AG04449 (cell line): Measurements from ENCODE around the gene ILF2.

ENCODE experiments used
- CTCF ChIA-PET: fragments of 350-600 bp; formaldehyde crosslinking; extraction: SDS; loops from one replicate; lab custom pipeline; 2021; ENCODE audit warnings: antibody characterized with exemption; lab: Yijun Ruan, JAX
- POLR2A ChIA-PET: fragments of 400-600, 350-600 bp; formaldehyde crosslinking; extraction: SDS; loops from one replicate; lab custom pipeline; 2020; ENCODE audit warnings: antibody characterized with exemption, inconsistent platforms; lab: Yijun Ruan, JAX
- DNase-seq: peaks from one replicate; pipeline ENCODE4 v3.0.0-alpha.2; 2010; ENCODE audit warnings: low read depth, low spot score
- H3K4me3 ChIP-seq: 2 replicates; pipeline ENCODE4 v1.5.1; 2011; ENCODE audit warnings: low read depth, mild to moderate bottlenecking, control low read depth, low read length
- CTCF ChIP-seq: IDR thresholded peaks from one replicate; pipeline ENCODE4 v1.5.1; 2011; ENCODE audit warnings: mild to moderate bottlenecking, moderate library complexity, low read length, control low read depth, inconsistent platforms; ENCODE audit not compliant: insufficient read depth; ENCODE audit errors: missing control alignments

ILF2 gene

DNA sequence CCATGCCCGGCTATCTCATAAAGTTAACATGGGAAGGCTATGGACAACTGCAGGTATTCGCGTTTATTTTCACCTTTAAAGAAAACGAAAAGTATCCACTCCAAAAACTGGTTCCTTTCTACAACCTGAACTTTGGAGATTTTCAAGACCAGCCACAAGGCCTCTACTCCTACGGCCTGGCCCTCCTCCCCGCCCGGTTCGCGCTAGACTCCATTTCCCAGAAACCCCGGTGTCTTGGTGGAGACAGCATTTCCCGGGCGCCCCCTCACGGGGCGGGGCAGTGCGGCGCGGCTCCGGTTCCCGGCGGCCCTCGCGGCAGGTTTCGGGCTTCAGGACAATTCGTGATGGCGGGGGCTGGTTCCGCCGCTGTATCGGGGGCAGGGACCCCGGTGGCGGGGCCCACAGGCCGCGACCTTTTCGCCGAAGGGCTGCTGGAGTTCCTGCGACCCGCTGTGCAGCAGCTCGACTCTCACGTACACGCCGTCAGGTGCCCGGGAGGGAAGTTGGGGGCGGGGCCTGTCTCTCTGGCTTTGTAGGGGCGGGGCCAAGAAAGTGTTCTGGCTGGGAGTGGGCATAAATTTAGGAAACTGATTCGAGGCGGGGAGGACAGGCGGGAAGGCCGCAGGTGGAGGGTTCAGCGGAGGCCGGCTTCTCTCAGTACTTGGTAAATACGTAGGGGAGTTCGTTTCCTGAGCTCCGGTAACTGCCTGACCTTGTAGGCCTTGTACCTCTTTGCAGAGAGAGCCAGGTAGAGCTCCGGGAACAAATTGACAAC, 12.2 kb downstream of the ILF2 start, which contains the start of gene SNAPIN:
Gene SNAPIN, plus strand, starts transcription at position 304 of the 775 bp plus-strand sequence. Its CDS starts 41 bp downstream, at position 345.
- peak; percentile 23 for DNase-seq
- TF ChIP-seq CTCF: peak; percentile 45
- POLR2A ChIA-PET: no interaction called here
- CTCF ChIA-PET: interaction anchor here (0.8 to 4.6 kb wide), 9 partner anchors 8 to 164 kb away, joined by 3 to 28 read pairs (median 5); no protein-coding TSS in a partner anchor
- H3K4me3 ChIP-seq: peak within 1 kb of the TSS; percentile 92

DNA sequence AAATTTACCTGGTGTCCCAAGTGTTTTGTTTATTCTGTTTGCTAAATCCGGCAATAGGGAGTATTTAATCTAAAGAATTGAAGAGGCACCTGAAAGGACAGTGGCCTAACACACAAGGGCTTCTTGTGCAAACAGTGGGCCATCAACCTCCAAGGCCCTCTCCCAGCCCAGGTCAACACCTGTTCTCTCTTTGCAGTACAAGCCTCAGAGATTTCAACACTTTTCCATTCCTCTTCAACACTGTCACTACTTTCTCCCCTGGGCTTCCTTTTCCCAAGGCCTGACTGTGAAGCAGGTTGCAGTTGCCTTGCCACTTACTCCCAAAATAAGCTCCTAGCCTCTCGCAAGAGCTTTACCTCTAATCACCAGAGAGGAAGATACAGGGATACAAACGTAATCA, 15.5 kb downstream of the ILF2 start:
- no peak for DNase-seq
- CTCF ChIA-PET: no interaction called here
- TF ChIP-seq CTCF: no peak
- POLR2A ChIA-PET: no interaction called here
- H3K4me3 ChIP-seq: no peak overlapping the region

DNA sequence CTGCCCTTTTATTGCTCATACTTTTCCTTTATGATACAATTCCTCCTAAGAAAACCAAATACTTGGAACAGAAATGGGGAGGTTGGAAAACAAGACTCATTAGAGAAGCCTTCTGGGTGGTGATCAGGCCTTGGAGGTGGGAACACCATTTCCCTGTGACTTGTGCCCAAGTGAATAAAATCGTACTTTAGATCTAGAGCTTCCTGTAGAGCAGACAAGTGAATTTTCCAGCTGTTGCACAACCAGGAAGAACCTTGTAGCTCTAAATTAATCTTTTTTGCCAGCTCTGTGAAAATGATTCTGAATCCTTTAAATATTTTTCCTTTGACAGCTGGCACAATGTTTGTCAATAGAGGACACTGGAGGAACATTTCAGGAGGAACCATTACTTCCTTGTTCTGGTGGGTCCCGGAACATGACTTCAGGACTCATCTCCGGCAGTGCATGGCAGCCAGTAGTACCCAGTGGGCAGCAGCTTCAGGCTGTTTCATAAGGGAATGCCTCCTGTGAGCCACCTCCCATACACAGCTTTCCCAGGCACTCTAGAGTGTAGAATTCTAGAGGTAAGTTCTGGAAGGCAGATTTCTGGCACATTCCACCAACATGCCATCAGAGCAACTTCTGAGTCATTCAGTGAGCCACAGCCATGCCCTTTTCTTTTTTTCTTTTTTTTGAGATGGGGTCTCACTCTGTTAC, 17.8 kb downstream of the ILF2 start:
- DNase-seq: no peak
- POLR2A ChIA-PET: interaction anchor here (0.5 to 1.8 kb wide), 3 partner anchors 19 to 345 kb away, joined by 4 to 6 read pairs (median 5); partner anchors contain the start of genes CHTOP and S100A13
- H3K4me3 ChIP-seq: no peak overlapping the region
- no peak for TF ChIP-seq CTCF
- CTCF ChIA-PET: interaction anchor here (1.2 to 2.2 kb wide), 5 partner anchors 11 to 334 kb away, joined by 3 to 8 read pairs (median 5); partner anchors contain the start of genes RAB13 and S100A13

GRCh38 chr1:153651771-153652170, 19.0 kb downstream of the ILF2 start:
- POLR2A ChIA-PET: interaction anchor here (0.6 to 1.8 kb wide), 3 partner anchors 12 to 24 kb away, joined by 3 to 6 read pairs (median 4); partner anchors contain the start of gene S100A13
- no peak for TF ChIP-seq CTCF
- no peak overlapping the region for H3K4me3 ChIP-seq
- DNase-seq: no peak
- CTCF ChIA-PET: interaction anchor here (0.6 to 2.2 kb wide), 8 partner anchors 22 to 335 kb away, joined by 3 to 8 read pairs (median 3); partner anchors contain the start of genes RAB13 and S100A13

- TF ChIP-seq CTCF: no peak
- POLR2A ChIA-PET: interaction anchor here (1.4 kb wide), 1 partner anchor 11 kb away, joined by 3 read pairs; no protein-coding TSS in a partner anchor
- DNase-seq: no peak
- no peak overlapping the region for H3K4me3 ChIP-seq
- CTCF ChIA-PET: interaction anchor here (0.6 to 2.4 kb wide), 2 partner anchors 12 to 77 kb away, joined by 3 to 14 read pairs; no protein-coding TSS in a partner anchor
Observed at GRCh38 chr1:153649863-153650235, 20.9 kb downstream of the ILF2 start.
